Upper lobe of left lung (tissue), 6 donors: ENCODE data around the gene TPP2. TPM values are rescaled to one million over a fixed set of nuclear protein-coding genes. Genes with fewer than 3 reads are reported as not detected.

Experiments
- ATAC-seq, 2 donors: fragments of 200-7000 bp; cut with Tn5 transposase; one replicate each; pipeline ENCODE4 v1.9.1; 2022; ENCODE audit warnings: mild to moderate bottlenecking in 2 of 2, moderate library complexity in 2 of 2; ENCODE audit not compliant: low FRiP score in 2 of 2
- DNase-seq, 2 donors: peaks; one replicate each; pipeline ENCODE4 v3.0.0-alpha.2; 2019 to 2020
- H3K27ac ChIP-seq, 4 donors: fragments of 200-600 bp; sonication (generic); one replicate each; pipeline ENCODE4 v1.5.1; 2016 to 2019
- H3K27me3 ChIP-seq, 4 donors: fragments of 200-600 bp; sonication (generic); one replicate each; pipeline ENCODE4 v1.5.1; 2017 to 2019
- H3K36me3 ChIP-seq, 4 donors: fragments of 200-600 bp; sonication (generic); one replicate each; pipeline ENCODE4 v1.5.1; 2016 to 2019
- H3K4me1 ChIP-seq, 4 donors: fragments of 200-600 bp; sonication (generic); one replicate each; pipeline ENCODE4 v1.5.1; 2018 to 2019
- H3K4me3 ChIP-seq, 4 donors: fragments of 200-600 bp; sonication (generic); one replicate each; pipeline ENCODE4 v1.5.1; 2017 to 2019; ENCODE audit warnings: mild to moderate bottlenecking in 2 of 4, moderate library complexity in 1 of 4
- H3K9me3 ChIP-seq, 4 donors: fragments of 200-600 bp; sonication (generic); one replicate each; pipeline ENCODE4 v1.5.1; 2018 to 2019
- EP300 ChIP-seq, 4 donors: sonication (generic); formaldehyde crosslinking; IDR thresholded peaks; one replicate each; pipeline ENCODE4 v1.5.1; 2017; ENCODE audit warnings: antibody characterized with exemption in 4 of 4, control low read depth in 2 of 4
- POLR2A ChIP-seq, 4 donors: fragments of 450-650 bp; IDR thresholded peaks; one replicate each; pipeline ENCODE4 v1.5.1; 2016 to 2017; ENCODE audit warnings: antibody characterized with exemption in 4 of 4, mild to moderate bottlenecking in 2 of 4
- POLR2AphosphoS5 ChIP-seq, 2 donors: sonication (generic); formaldehyde crosslinking; IDR thresholded peaks; one replicate each; pipeline ENCODE4 v1.5.1; 2017; ENCODE audit warnings: antibody characterized with exemption in 2 of 2
- WGBS, 2 donors: methylation state at CpG; one replicate each; pipeline ENCODE4 v1.1.5; 2017 to 2018; 5-methylcytosine and 5-hydroxymethylcytosine counted together
- total RNA-seq, 6 donors: library from RNA; depleted of rRNA in 4 of 6; stranded (reverse); fragments of >200 nt in 4 of 6; gene quantifications; one replicate each; pipeline versions ENCODE4 v1.1.0 to v1.2.1, GENCODE V29; 2016 to 2021
- TF ChIP-seq, protein P1 (sequence below), 6 experiments: fragments of 450-650 bp in 4 of 6; fragments of 200-600 bp in 2 of 6; sonication (generic) in 2 of 6; IDR thresholded peaks; one replicate each; pipeline ENCODE4 v1.5.1; 2016 to 2019; ENCODE audit warnings: antibody characterized with exemption in 6 of 6
- donor health status: DM: no; HTN: no; CAD: no; lungs with moderate emphysema.
- donor health status: DM: no; HTN: yes; CAD: no; lungs with severe emphysema.

The TPP2 gene
- total RNA-seq, 6 donors from 2014 or later: 30.8 to 69.1 (median 41.2) TPM

DNA sequence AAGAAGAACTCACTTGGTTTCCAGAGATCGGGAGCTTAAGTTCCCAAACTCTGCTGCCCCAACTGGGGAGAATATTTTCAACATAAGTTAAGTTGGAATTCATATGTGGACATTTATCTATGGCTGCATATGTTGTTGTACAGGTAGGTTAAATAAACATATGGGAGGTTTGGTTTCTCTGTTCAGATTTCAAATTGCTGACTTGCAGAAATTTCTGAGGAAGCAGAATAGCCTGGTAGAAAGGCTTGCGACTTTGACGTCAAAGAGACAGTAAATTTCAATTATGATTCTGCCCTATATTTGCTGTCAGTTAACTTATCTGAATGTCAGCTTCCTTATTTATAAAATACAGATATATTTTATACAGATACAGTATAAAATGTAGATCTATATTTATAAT, 40.0 kb upstream of the TPP2 start:
- no peaks in the 10 kb centered on the region for H3K4me1 ChIP-seq
- no peak for DNase-seq
- no peak overlapping the region for H3K4me3 ChIP-seq
- ATAC-seq: no peak
- H3K27ac ChIP-seq: no peak overlapping the region
- H3K36me3 ChIP-seq: no peaks in the 10 kb centered on the region
- no peaks in the 10 kb centered on the region for H3K27me3 ChIP-seq
- WGBS, 2 donors: 76 to 77% methylated on average over 3 of the region's 3 CpGs
- TF ChIP-seq EP300 (IDR thresholded peaks at IDR 0.05) (no peak), POLR2AphosphoS5 (IDR thresholded peaks at IDR 0.05) (no peak), POLR2A (IDR thresholded peaks at IDR 0.05) (no peak)
- TF ChIP-seq, protein P1, sequence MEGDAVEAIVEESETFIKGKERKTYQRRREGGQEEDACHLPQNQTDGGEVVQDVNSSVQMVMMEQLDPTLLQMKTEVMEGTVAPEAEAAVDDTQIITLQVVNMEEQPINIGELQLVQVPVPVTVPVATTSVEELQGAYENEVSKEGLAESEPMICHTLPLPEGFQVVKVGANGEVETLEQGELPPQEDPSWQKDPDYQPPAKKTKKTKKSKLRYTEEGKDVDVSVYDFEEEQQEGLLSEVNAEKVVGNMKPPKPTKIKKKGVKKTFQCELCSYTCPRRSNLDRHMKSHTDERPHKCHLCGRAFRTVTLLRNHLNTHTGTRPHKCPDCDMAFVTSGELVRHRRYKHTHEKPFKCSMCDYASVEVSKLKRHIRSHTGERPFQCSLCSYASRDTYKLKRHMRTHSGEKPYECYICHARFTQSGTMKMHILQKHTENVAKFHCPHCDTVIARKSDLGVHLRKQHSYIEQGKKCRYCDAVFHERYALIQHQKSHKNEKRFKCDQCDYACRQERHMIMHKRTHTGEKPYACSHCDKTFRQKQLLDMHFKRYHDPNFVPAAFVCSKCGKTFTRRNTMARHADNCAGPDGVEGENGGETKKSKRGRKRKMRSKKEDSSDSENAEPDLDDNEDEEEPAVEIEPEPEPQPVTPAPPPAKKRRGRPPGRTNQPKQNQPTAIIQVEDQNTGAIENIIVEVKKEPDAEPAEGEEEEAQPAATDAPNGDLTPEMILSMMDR (IDR thresholded peaks at IDR 0.05): no peak
- no peaks in the 10 kb centered on the region for H3K9me3 ChIP-seq

DNA sequence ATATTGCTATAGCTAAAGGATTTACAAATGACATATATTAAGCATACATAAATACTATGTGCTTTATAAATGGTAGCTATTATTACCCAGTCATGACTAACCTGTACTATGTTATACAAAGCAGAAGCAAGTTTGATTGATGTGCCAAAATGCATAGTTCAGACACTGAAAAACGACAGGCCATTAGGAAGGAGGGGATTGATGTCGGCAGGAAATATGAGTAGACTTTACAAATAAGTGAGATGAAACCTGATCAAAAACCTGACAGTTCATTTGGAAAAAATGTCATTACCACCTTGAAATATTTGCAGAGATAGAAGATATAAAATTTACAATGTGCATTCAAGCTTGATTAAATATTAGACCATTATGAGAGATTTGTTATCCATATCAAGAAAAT, 38.8 kb upstream of the TPP2 start:
- Histone ChIP-seq H3K27me3 (no peaks in the 10 kb centered on the region), H3K27ac (no peak overlapping the region), H3K4me3 (no peak overlapping the region), H3K9me3 (no peaks in the 10 kb centered on the region), H3K4me1 (no peaks in the 10 kb centered on the region), H3K36me3 (no peaks in the 10 kb centered on the region)
- ATAC-seq: no peak
- 48% methylated on average over 2 of the region's 2 CpGs for WGBS, 2 donors
- no peak for DNase-seq
- TF ChIP-seq POLR2A (IDR thresholded peaks at IDR 0.05) (no peak), EP300 (IDR thresholded peaks at IDR 0.05) (no peak), POLR2AphosphoS5 (IDR thresholded peaks at IDR 0.05) (no peak)
- TF ChIP-seq, protein P1 (IDR thresholded peaks at IDR 0.05): no peak

DNA sequence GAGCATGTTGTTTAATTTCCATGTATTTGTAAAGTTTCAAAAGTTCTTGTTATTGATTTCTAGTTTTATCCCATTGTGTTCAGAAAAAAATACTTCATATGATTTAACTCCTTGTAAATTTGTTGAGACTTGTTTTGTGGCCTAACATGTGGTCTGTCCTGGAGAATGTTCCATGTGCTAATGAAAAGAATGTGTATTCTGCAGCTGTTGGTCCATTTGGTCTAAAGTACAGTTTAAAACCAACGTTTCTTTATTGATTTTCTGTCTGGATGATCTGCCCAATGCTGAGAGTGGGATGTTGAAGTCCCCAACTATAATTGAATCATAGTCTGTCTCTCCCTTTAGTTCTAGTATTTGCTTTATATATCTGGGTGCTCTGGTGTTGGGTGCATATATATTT, 34.9 kb upstream of the TPP2 start:
- no peaks in the 10 kb centered on the region for H3K4me1 ChIP-seq
- no peak overlapping the region for H3K4me3 ChIP-seq
- H3K27ac ChIP-seq: no peak overlapping the region
- DNase-seq: no peak
- 48 to 58% methylated on average over 1 of the region's 1 CpG for WGBS, 2 donors
- no peak for TF ChIP-seq POLR2A (IDR thresholded peaks at IDR 0.05)
- H3K9me3 ChIP-seq: no peaks in the 10 kb centered on the region
- no peaks in the 10 kb centered on the region for H3K36me3 ChIP-seq
- no peaks in the 10 kb centered on the region for H3K27me3 ChIP-seq
- ATAC-seq: no peak

DNA sequence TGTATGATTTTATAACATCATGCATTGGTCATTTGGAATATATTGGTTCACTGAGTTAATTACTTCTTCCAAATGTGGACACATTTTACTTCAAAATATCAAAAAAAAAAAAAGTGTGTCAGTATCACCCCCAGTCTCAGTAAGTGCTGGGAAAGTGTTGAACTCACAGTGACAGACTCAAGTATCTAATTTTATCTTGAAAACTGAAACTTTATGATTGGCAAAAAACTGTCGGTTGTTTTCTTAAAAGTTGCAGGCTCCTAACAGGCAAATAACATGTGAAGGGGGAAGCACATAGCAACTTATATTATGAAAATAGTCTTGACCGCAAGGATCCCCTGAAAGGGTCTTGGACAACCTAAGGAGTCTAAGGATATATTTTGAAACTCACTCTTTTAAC, 33.5 kb upstream of the TPP2 start:
- Histone ChIP-seq H3K9me3 (no peaks in the 10 kb centered on the region), H3K27me3 (no peaks in the 10 kb centered on the region), H3K36me3 (no peaks in the 10 kb centered on the region), H3K4me3 (no peak overlapping the region), H3K27ac (no peak overlapping the region), H3K4me1 (no peaks in the 10 kb centered on the region)
- 87 to 94% methylated on average over 2 of the region's 2 CpGs for WGBS, 2 donors
- ATAC-seq (no peak), DNase-seq (no peak)
- TF ChIP-seq, protein P1 (IDR thresholded peaks at IDR 0.05): no peak
- no peak for TF ChIP-seq EP300 (IDR thresholded peaks at IDR 0.05)

DNA sequence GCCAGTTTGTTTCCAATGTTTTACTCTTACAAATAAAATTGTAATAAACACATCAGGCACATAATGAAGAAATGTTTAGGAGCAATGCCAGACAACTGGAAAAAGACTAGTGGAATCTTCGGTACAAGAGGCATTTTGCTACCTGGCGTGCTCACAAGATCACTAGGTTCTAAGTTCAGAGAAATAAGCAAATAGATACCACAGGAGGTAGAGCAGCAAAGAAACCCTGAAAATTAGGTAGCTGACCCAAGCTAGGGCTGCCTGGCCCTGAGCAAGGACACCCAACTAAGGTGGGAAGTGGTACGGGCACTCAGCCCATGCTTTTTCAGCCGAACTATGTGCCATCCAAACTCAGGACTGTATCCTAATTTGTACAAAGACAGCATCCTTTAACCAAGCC, 32.2 kb upstream of the TPP2 start:
- H3K36me3 ChIP-seq: no peaks in the 10 kb centered on the region
- DNase-seq: no peak
- H3K27ac ChIP-seq: no peak overlapping the region
- no peaks in the 10 kb centered on the region for H3K4me1 ChIP-seq
- TF ChIP-seq POLR2A (IDR thresholded peaks at IDR 0.05): no peak
- no peak overlapping the region for H3K4me3 ChIP-seq
- no peaks in the 10 kb centered on the region for H3K9me3 ChIP-seq
- H3K27me3 ChIP-seq: no peaks in the 10 kb centered on the region
- no peak for ATAC-seq
- WGBS, 2 donors: 82 to 89% methylated on average over 4 of the region's 4 CpGs

DNA sequence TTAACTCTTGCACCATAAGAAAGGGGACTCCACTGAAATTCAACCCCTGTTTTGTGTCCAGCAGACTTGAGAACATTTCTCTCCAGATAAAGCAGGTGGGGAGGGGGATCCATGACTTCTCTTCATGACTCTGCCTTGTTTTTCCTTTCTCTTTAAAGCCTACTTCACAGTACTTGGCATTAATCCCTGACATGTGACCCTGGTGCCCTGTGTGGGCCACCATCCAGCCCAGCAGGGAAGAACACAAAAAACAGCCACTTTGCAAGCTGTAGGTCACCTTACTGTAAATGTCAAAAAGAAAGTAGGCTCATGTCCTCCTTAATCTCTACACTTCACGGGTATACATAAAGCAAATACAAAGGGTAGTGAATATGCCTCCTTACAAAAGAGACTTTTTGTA, 30.3 kb upstream of the TPP2 start:
- TF ChIP-seq, protein P1 (IDR thresholded peaks at IDR 0.05): no peak
- no peak for TF ChIP-seq EP300 (IDR thresholded peaks at IDR 0.05)
- no peak for TF ChIP-seq POLR2AphosphoS5 (IDR thresholded peaks at IDR 0.05)
- TF ChIP-seq POLR2A (IDR thresholded peaks at IDR 0.05): no peak
- no peak for ATAC-seq
- H3K27me3 ChIP-seq: no peaks in the 10 kb centered on the region

More for the DNA sequence above, 30.3 kb upstream of the TPP2 start:
- DNase-seq: no peak
- Histone ChIP-seq H3K27ac (no peak overlapping the region), H3K9me3 (no peaks in the 10 kb centered on the region), H3K4me3 (no peak overlapping the region), H3K4me1 (no peaks in the 10 kb centered on the region), H3K36me3 (no peaks in the 10 kb centered on the region)
- 61 to 63% methylated on average over 1 of the region's 1 CpG for WGBS, 2 donors
